Naive thymus-derived CD4-positive, alpha-beta T cell (primary cell): ENCODE results near the gene RAB38. TPM values are rescaled to one million over a fixed set of nuclear protein-coding genes. Genes with fewer than 3 reads are reported as not detected.

Experiments used
- ATAC-seq: fragments of 150-1000 bp; cut with Tn5 transposase; 2 replicates; pipeline ENCODE4 v1.10.0; 2021; ENCODE audit warnings: mild to moderate bottlenecking, moderate library complexity
- CTCF ChIA-PET: fragments of 350-600 bp; sonication (Branson Sonifier 250); formaldehyde crosslinking; loops from one replicate; lab custom pipeline; 2021; ENCODE audit warnings: antibody characterized with exemption; lab: Charles Lee
- POLR2A ChIA-PET: fragments of 350-600 bp; sonication (Branson Sonifier 250); formaldehyde crosslinking; loops from one replicate; lab custom pipeline; 2021; ENCODE audit warnings: antibody characterized with exemption, inconsistent platforms; lab: Charles Lee
- DNase-seq, 9 donors: peaks; one replicate each; pipeline versions ENCODE4 v3.0.0 to v3.0.0-alpha.2; 2020 to 2022; ENCODE audit warnings: mixed read lengths in 1 of 9
- H3K27ac ChIP-seq: one replicate; pipeline ENCODE4 v1.7.0; 2013; ENCODE audit warnings: mild to moderate bottlenecking, low read depth, low read length, moderate library complexity
- H3K27me3 ChIP-seq, 2 donors: one replicate each; pipeline ENCODE4 v1.7.0; 2013; ENCODE audit warnings: low read length in 2 of 2, mild to moderate bottlenecking in 2 of 2, moderate library complexity in 2 of 2; ENCODE audit not compliant: control insufficient read depth in 2 of 2, insufficient read depth in 2 of 2
- H3K36me3 ChIP-seq, 3 experiments: 1 replicate in 2 of 3; 2 replicates in 1 of 3; pipeline ENCODE4 v1.7.0; 2013; ENCODE audit warnings: low read length in 3 of 3, mild to moderate bottlenecking in 3 of 3, moderate library complexity in 1 of 3; ENCODE audit not compliant: insufficient read depth in 3 of 3, control insufficient read depth in 2 of 3
- H3K4me1 ChIP-seq, 2 donors: one replicate each; pipeline ENCODE4 v1.7.0; 2013; ENCODE audit warnings: low read length in 2 of 2, mild to moderate bottlenecking in 2 of 2, moderate library complexity in 1 of 2; ENCODE audit not compliant: control insufficient read depth in 2 of 2, insufficient read depth in 2 of 2
- H3K4me3 ChIP-seq: 2 replicates; pipeline ENCODE4 v1.7.0; 2013; ENCODE audit warnings: mild to moderate bottlenecking, low read length
- H3K9me3 ChIP-seq, 3 experiments: 1 replicate in 2 of 3; 2 replicates in 1 of 3; pipeline ENCODE4 v1.7.0; 2013; ENCODE audit warnings: low read length in 3 of 3; ENCODE audit not compliant: control insufficient read depth in 2 of 3
- H3K27ac Mint-ChIP-seq, 9 donors: one replicate each; pipeline ENCODE4 v1.8.0; 2020 to 2022; ENCODE audit warnings: mixed read lengths in 9 of 9, mild to moderate bottlenecking in 8 of 9, moderate library complexity in 5 of 9, inconsistent platforms in 2 of 9
- H3K27me3 Mint-ChIP-seq, 5 donors: one replicate each; pipeline ENCODE4 v1.8.0; 2021 to 2022; ENCODE audit warnings: mixed read lengths in 5 of 5, mild to moderate bottlenecking in 1 of 5
- H3K36me3 Mint-ChIP-seq, 5 donors: one replicate each; pipeline ENCODE4 v1.8.0; 2020 to 2022; ENCODE audit warnings: mixed read lengths in 5 of 5, mild to moderate bottlenecking in 3 of 5, inconsistent platforms in 1 of 5
- H3K4me1 Mint-ChIP-seq, 7 donors: one replicate each; pipeline ENCODE4 v1.8.0; 2020 to 2022; ENCODE audit warnings: mixed read lengths in 7 of 7, mild to moderate bottlenecking in 3 of 7, inconsistent platforms in 1 of 7
- H3K4me3 Mint-ChIP-seq, 10 donors: one replicate each; pipeline ENCODE4 v1.8.0; 2020 to 2022; ENCODE audit warnings: mild to moderate bottlenecking in 10 of 10, mixed read lengths in 10 of 10, moderate library complexity in 6 of 10, inconsistent platforms in 2 of 10
- H3K9me3 Mint-ChIP-seq, 11 donors: one replicate each; pipeline ENCODE4 v1.8.0; 2020 to 2022; ENCODE audit warnings: mixed read lengths in 11 of 11, mild to moderate bottlenecking in 4 of 11, inconsistent platforms in 1 of 11, moderate library complexity in 1 of 11
- intact Hi-C, 2 donors: fragments of 100-400 bp; cut with micrococcal nuclease; formaldehyde crosslinking; loops; one replicate each; pipeline ENCODE4 v1.15.1; 2023
- polyA plus RNA-seq, 2 donors: library from polyadenylated mRNA; unstranded; fragments of 300-500 nt; fragmentation: Illumina TruSeq; gene quantifications; one replicate each; pipeline ENCODE4 v1.2.3, GENCODE V29; 2021
- total RNA-seq, 6 experiments: library from RNA in 5 of 6; stranded (reverse) in 5 of 6; gene quantifications; 1 replicate in 5 of 6; 2 replicates in 1 of 6; pipeline ENCODE4 v1.2.3 and lab custom pipeline; 2021 to 2026

RAB38 gene
- total and polyA plus RNA-seq, 7 experiments from 2014 or later = 0.14 to 1.9 (median 0.30) TPM; not detected in 2

GRCh38 chr11:88087337-88087736 is 87.9 kb downstream of the RAB38 start:
- ATAC-seq (no peak), DNase-seq (no peak)
- peaks cover 6 to 24% (median 13%) of the 10 kb centered on the region in 5 donors for H3K27me3 Mint-ChIP-seq
- intact Hi-C loops = no loop called here
- no peaks in the 10 kb centered on the region for H3K36me3 ChIP-seq
- H3K9me3 Mint-ChIP-seq = no peaks in the 10 kb centered on the region
- H3K27ac Mint-ChIP-seq = no peak overlapping the region
- H3K4me3 Mint-ChIP-seq = no peak overlapping the region
- no peak overlapping the region for H3K4me3 ChIP-seq
- no peaks in the 10 kb centered on the region for H3K27me3 ChIP-seq
- no peak overlapping the region for H3K27ac ChIP-seq
- H3K4me1 Mint-ChIP-seq = no peaks in the 10 kb centered on the region
- ChIA-PET POLR2A (no interaction called here), CTCF (no interaction called here)
- no peaks in the 10 kb centered on the region for H3K4me1 ChIP-seq
- H3K36me3 Mint-ChIP-seq = no peaks in the 10 kb centered on the region
- H3K9me3 ChIP-seq = no peaks in the 10 kb centered on the region

GRCh38 chr11:88086297-88086696 is 88.9 kb downstream of the RAB38 start:
- no peak overlapping the region for H3K4me3 ChIP-seq
- no peaks in the 10 kb centered on the region for H3K36me3 Mint-ChIP-seq
- DNase-seq = no peak
- no peak overlapping the region for H3K27ac Mint-ChIP-seq
- ChIA-PET CTCF (no interaction called here), POLR2A (no interaction called here)
- H3K27ac ChIP-seq = no peak overlapping the region
- no peaks in the 10 kb centered on the region for H3K27me3 ChIP-seq
- no peaks in the 10 kb centered on the region for H3K9me3 Mint-ChIP-seq
- no peaks in the 10 kb centered on the region for H3K4me1 Mint-ChIP-seq
- H3K27me3 Mint-ChIP-seq = peaks cover 6 to 24% (median 13%) of the 10 kb centered on the region in 5 donors
- no peaks in the 10 kb centered on the region for H3K4me1 ChIP-seq
- H3K36me3 ChIP-seq = no peaks in the 10 kb centered on the region
- no peaks in the 10 kb centered on the region for H3K9me3 ChIP-seq
- no peak for ATAC-seq
- intact Hi-C loops = no loop called here
- no peak overlapping the region for H3K4me3 Mint-ChIP-seq

GRCh38 chr11:88070437-88070836 is 104.8 kb downstream of the RAB38 start:
- Histone ChIP-seq H3K36me3 (no peaks in the 10 kb centered on the region), H3K4me3 (no peak overlapping the region), H3K9me3 (no peaks in the 10 kb centered on the region), H3K4me1 (no peaks in the 10 kb centered on the region), H3K27ac (no peak overlapping the region), H3K27me3 (no peaks in the 10 kb centered on the region)
- ChIA-PET POLR2A (no interaction called here), CTCF (no interaction called here)
- intact Hi-C loops = no loop called here
- peaks cover 0 to 4% (median 0%) of the 10 kb centered on the region in 5 donors for H3K36me3 Mint-ChIP-seq
- no peak overlapping the region for H3K4me3 Mint-ChIP-seq
- ATAC-seq (no peak), DNase-seq (no peak)
- H3K9me3 Mint-ChIP-seq = peaks cover 0 to 26% (median 8%) of the 10 kb centered on the region in 11 donors
- no peaks in the 10 kb centered on the region for H3K4me1 Mint-ChIP-seq
- peaks cover 0 to 40% (median 32%) of the 10 kb centered on the region in 5 donors for H3K27me3 Mint-ChIP-seq
- no peak overlapping the region for H3K27ac Mint-ChIP-seq

GRCh38 chr11:88068848-88069554 is 106.2 kb downstream of the RAB38 start:
- H3K36me3 Mint-ChIP-seq = peaks cover 0 to 4% (median 0%) of the 10 kb centered on the region in 5 donors
- H3K27me3 Mint-ChIP-seq = peaks cover 0 to 35% (median 23%) of the 10 kb centered on the region in 5 donors
- intact Hi-C loops = no loop called here
- Histone ChIP-seq H3K4me3 (no peak overlapping the region), H3K36me3 (no peaks in the 10 kb centered on the region), H3K9me3 (no peaks in the 10 kb centered on the region), H3K27ac (no peak overlapping the region), H3K27me3 (no peaks in the 10 kb centered on the region), H3K4me1 (no peaks in the 10 kb centered on the region)
- peaks cover 0 to 23% (median 7%) of the 10 kb centered on the region in 11 donors for H3K9me3 Mint-ChIP-seq
- H3K27ac Mint-ChIP-seq = no peak overlapping the region
- no peak overlapping the region for H3K4me3 Mint-ChIP-seq
- no peak for ATAC-seq
- no peak for DNase-seq
- ChIA-PET POLR2A (no interaction called here), CTCF (no interaction called here)
- H3K4me1 Mint-ChIP-seq = no peaks in the 10 kb centered on the region

GRCh38 chr11:88066090-88066489 is 109.2 kb downstream of the RAB38 start:
- POLR2A ChIA-PET = no interaction called here
- H3K4me3 ChIP-seq = no peak overlapping the region
- Mint-ChIP-seq H3K4me1 (no peaks in the 10 kb centered on the region), H3K27ac (no peak overlapping the region), H3K9me3 (peaks cover 0 to 4% (median 0%) of the 10 kb centered on the region in 11 donors), H3K36me3 (no peaks in the 10 kb centered on the region), H3K27me3 (peaks cover 2 to 21% (median 14%) of the 10 kb centered on the region in 5 donors), H3K4me3 (no peak overlapping the region)
- DNase-seq = no peak
- CTCF ChIA-PET = no interaction called here
- no peak for ATAC-seq
- H3K27me3 ChIP-seq = no peaks in the 10 kb centered on the region
- no peaks in the 10 kb centered on the region for H3K36me3 ChIP-seq
- H3K4me1 ChIP-seq = no peaks in the 10 kb centered on the region
- H3K27ac ChIP-seq = no peak overlapping the region
- H3K9me3 ChIP-seq = no peaks in the 10 kb centered on the region
- intact Hi-C loops = no loop called here

GRCh38 chr11:88064097-88064705 is 111.0 kb downstream of the RAB38 start:
- Histone ChIP-seq H3K4me3 (no peak overlapping the region), H3K27me3 (no peaks in the 10 kb centered on the region), H3K36me3 (no peaks in the 10 kb centered on the region), H3K9me3 (no peaks in the 10 kb centered on the region), H3K27ac (no peak overlapping the region), H3K4me1 (no peaks in the 10 kb centered on the region)
- Mint-ChIP-seq H3K27ac (no peak overlapping the region), H3K9me3 (peaks cover 0 to 1% (median 0%) of the 10 kb centered on the region in 11 donors), H3K27me3 (peaks cover 4 to 13% (median 6%) of the 10 kb centered on the region in 5 donors), H3K4me1 (no peaks in the 10 kb centered on the region), H3K36me3 (no peaks in the 10 kb centered on the region), H3K4me3 (no peak overlapping the region)
- intact Hi-C loops = no loop called here
- DNase-seq = no peak
- POLR2A ChIA-PET = no interaction called here
- CTCF ChIA-PET = no interaction called here
- no peak for ATAC-seq
